K562 (cell line): ENCODE data around the gene MITF.

Source experiments
- CTCF ChIP-seq, 3 experiments: IDR thresholded peaks in 2 of 3; conservative IDR thresholded peaks in 1 of 3; 2 replicates each; pipeline ENCODE4 v1.5.1; 2011 to 2012; ENCODE audit warnings: low read length in 3 of 3, mild to moderate bottlenecking in 3 of 3, control low read depth in 2 of 3, improper control_type of control experiment in 1 of 3, inconsistent platforms in 1 of 3, low read depth in 1 of 3, mixed read lengths in 1 of 3, moderate library complexity in 1 of 3; ENCODE audit not compliant: insufficient read depth in 2 of 3
- GTF2A2 ChIP-seq: IDR thresholded peaks from 2 replicates; pipeline ENCODE4 v1.6.1; 2016; ENCODE audit warnings: mild to moderate bottlenecking, missing genetic modification characterization, missing compliant biosample characterization
- HMBOX1 ChIP-seq: sonication (generic); IDR thresholded peaks from 2 replicates; pipeline ENCODE4 v1.6.1; 2016
- PBX2 ChIP-seq, 2 experiments: IDR thresholded peaks in 1 of 2; conservative IDR thresholded peaks in 1 of 2; 2 replicates each; pipeline ENCODE4 v1.6.1; 2016; ENCODE audit warnings: low read depth in 2 of 2, mild to moderate bottlenecking in 1 of 2, missing compliant biosample characterization in 1 of 2, missing genetic modification characterization in 1 of 2, moderate library complexity in 1 of 2
- SMAD1 ChIP-seq: fragments of 150-350 bp; IDR thresholded peaks from 2 replicates; pipeline ENCODE4 v1.6.1; 2014; ENCODE audit warnings: low read length, low read depth; ENCODE audit not compliant: partially characterized antibody
- U2AF1 ChIP-seq: fragments of 200-400 bp; formaldehyde crosslinking; optimal IDR thresholded peaks from 2 replicates; pipeline ENCODE3; 2017; ENCODE audit warnings: mild to moderate bottlenecking, low read depth, low read length, moderate library complexity

GRCh38 chr3:69930564-69930963, 191.3 kb downstream of the MITF start:
- no peak for TF ChIP-seq HMBOX1
- TF ChIP-seq SMAD1 = no peak
- no peak for TF ChIP-seq GTF2A2 (tag)
- TF ChIP-seq U2AF1 = no peak
- TF ChIP-seq PBX2 (CRISPR knock-in tag; IDR thresholded peaks at IDR 0.05; ENCODE audit: low read depth) = no peak
- no peak for TF ChIP-seq PBX2 (tag; conservative IDR thresholded peaks at IDR 0.05; ENCODE audit: low read depth)
- TF ChIP-seq CTCF (IDR thresholded peaks at IDR 0.05 in 2 of 3, conservative IDR thresholded peaks at IDR 0.05 in 1 of 3; ENCODE audit: insufficient read depth in 2 of 3, low read depth in 1 of 3, low read length in 3 of 3) = no peak
